ENCODE results near the gene KRTAP5-1. TPM values are rescaled to one million over a fixed set of nuclear protein-coding genes. Genes with fewer than 3 reads are reported as not detected.

The KRTAP5-1 gene
- total RNA-seq, 1 experiment from 2014 or later, result not detected

GRCh38 chr11:1557904-1558774 is 26.9 kb downstream of the KRTAP5-1 start:
- TF ChIP-seq CTCF (IDR thresholded peaks at IDR 0.05; ENCODE audit: unreplicated experiment), result no peak
- Mint-ChIP-seq H3K27ac (ENCODE audit: unreplicated experiment) (peak overlapping the region; percentile 75), H3K36me3 (ENCODE audit: insufficient read depth, unreplicated experiment) (peaks cover 40% of the 10 kb centered on the region), H3K27me3 (ENCODE audit: unreplicated experiment) (no peaks in the 10 kb centered on the region), H3K9me3 (ENCODE audit: low read depth, unreplicated experiment) (no peaks in the 10 kb centered on the region), H3K4me1 (ENCODE audit: low read depth, unreplicated experiment) (peaks cover 32% of the 10 kb centered on the region), H3K4me3 (ENCODE audit: low read depth, unreplicated experiment) (peak overlapping the region; percentile 60)
- intact Hi-C loops (cut with micrococcal nuclease; ENCODE audit: unreplicated experiment), result no loop called here
- CTCF ChIA-PET, result interaction anchor here (0.6 to 4.0 kb wide), 7 partner anchors 10 to 355 kb away, joined by 3 to 44 read pairs (median 3); no protein-coding TSS in a partner anchor
- no TSS peak for BruUV-seq (replicated peaks)
- peak; percentile 53 for DNase-seq

GRCh38 chr11:1557051-1557884 is 27.8 kb downstream of the KRTAP5-1 start:
- Mint-ChIP-seq H3K4me1 (ENCODE audit: low read depth, unreplicated experiment) (peaks cover 32% of the 10 kb centered on the region), H3K36me3 (ENCODE audit: insufficient read depth, unreplicated experiment) (peaks cover 37% of the 10 kb centered on the region), H3K4me3 (ENCODE audit: low read depth, unreplicated experiment) (no peak overlapping the region), H3K27ac (ENCODE audit: unreplicated experiment) (no peak overlapping the region), H3K27me3 (ENCODE audit: unreplicated experiment) (peaks cover 6% of the 10 kb centered on the region), H3K9me3 (ENCODE audit: low read depth, unreplicated experiment) (no peaks in the 10 kb centered on the region)
- intact Hi-C loops (cut with micrococcal nuclease; ENCODE audit: unreplicated experiment), result no loop called here
- BruUV-seq (replicated peaks), result no TSS peak
- CTCF ChIA-PET, result interaction anchor here (0.6 to 4.0 kb wide), 3 partner anchors 11 to 130 kb away, joined by 3 to 44 read pairs (median 9); no protein-coding TSS in a partner anchor
- no peak for DNase-seq
- no peak for TF ChIP-seq CTCF (IDR thresholded peaks at IDR 0.05; ENCODE audit: unreplicated experiment)

GRCh38 chr11:1556278-1556902 is 28.7 kb downstream of the KRTAP5-1 start:
- Mint-ChIP-seq H3K4me3 (ENCODE audit: low read depth, unreplicated experiment) (no peak overlapping the region), H3K27ac (ENCODE audit: unreplicated experiment) (no peak overlapping the region), H3K27me3 (ENCODE audit: unreplicated experiment) (peaks cover 9% of the 10 kb centered on the region), H3K9me3 (ENCODE audit: low read depth, unreplicated experiment) (no peaks in the 10 kb centered on the region), H3K36me3 (ENCODE audit: insufficient read depth, unreplicated experiment) (peaks cover 35% of the 10 kb centered on the region), H3K4me1 (ENCODE audit: low read depth, unreplicated experiment) (peaks cover 32% of the 10 kb centered on the region)
- no peak for DNase-seq
- TF ChIP-seq CTCF (IDR thresholded peaks at IDR 0.05; ENCODE audit: unreplicated experiment), result no peak
- BruUV-seq (replicated peaks), result no TSS peak
- CTCF ChIA-PET, result no interaction called here
- intact Hi-C loops (cut with micrococcal nuclease; ENCODE audit: unreplicated experiment), result no loop called here

- Mint-ChIP-seq H3K4me3 (ENCODE audit: low read depth, unreplicated experiment) (no peak overlapping the region), H3K27ac (ENCODE audit: unreplicated experiment) (no peak overlapping the region), H3K4me1 (ENCODE audit: low read depth, unreplicated experiment) (peaks cover 32% of the 10 kb centered on the region), H3K9me3 (ENCODE audit: low read depth, unreplicated experiment) (no peaks in the 10 kb centered on the region), H3K36me3 (ENCODE audit: insufficient read depth, unreplicated experiment) (peaks cover 32% of the 10 kb centered on the region), H3K27me3 (ENCODE audit: unreplicated experiment) (peaks cover 12% of the 10 kb centered on the region)
- no peak for TF ChIP-seq CTCF (IDR thresholded peaks at IDR 0.05; ENCODE audit: unreplicated experiment)
- no peak for DNase-seq
- CTCF ChIA-PET, result no interaction called here
- intact Hi-C loops (cut with micrococcal nuclease; ENCODE audit: unreplicated experiment), result loop anchor here (2.0 kb wide), 1 partner anchor 19 kb away; no protein-coding TSS in a partner anchor
- BruUV-seq (replicated peaks), result no TSS peak
Measured at GRCh38 chr11:1555713-1556153, 29.4 kb downstream of the KRTAP5-1 start.
